ENCODE data around the gene RASD1.

DNA sequence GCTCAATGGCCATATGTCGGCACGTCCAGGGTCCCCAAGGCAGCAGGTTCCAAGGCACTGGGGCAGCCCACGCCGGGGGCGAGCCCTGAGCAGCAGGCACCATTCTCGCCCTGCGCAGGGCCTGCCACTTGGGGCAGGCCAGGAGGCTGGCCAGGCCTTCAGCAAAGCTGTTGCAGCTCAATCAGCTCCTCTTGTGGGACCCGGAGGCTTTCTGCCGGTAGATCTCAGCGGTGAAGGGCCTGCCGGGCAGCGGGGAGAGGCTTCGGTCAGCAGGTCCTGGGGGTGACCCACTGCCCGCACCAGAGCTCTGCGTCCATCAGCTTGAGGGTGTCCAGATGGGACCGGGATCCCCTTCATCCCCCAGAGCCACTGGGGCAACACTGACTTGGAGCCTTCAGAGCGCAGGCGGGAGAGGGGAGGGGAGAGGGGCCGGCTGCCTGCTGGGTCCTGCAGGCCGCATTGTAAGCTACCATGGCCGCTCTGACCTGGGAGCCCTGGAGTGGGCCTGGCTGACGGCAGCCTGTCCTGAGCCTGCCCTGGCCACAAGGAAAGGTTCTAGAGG, 9.5 kb upstream of the RASD1 start:
- TF ChIP-seq EZH2 (IDR thresholded peaks at IDR 0.05; ENCODE audit: insufficient read depth, poor library complexity, severe bottlenecking) (no peak), EZH2phosphoT487 (IDR thresholded peaks at IDR 0.05; ENCODE audit: insufficient read depth, low read depth) (no peak)
